ENCODE data around the gene TUT1.

DNA sequence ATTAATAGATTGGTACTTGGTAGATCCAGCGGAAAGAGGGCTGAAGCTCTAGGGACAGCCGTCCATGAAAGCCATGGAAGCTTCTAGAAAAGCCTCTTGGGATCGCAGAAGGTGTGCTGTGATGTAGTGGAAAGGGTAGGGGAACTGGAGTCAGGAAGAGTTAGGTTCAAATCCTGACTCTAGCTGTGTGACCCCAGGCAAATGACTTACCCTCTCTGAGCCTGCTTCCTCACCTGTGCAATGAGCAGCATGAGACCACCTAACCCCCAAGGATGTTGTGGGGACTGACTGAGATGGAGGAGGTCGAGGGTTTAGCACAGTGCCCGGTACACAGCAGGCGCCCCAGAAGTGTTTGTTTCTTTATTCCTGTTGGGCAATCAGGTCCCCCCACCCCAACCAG, 19.1 kb upstream of the TUT1 start:
- no peak for TF ChIP-seq POLR2A (IDR thresholded peaks at IDR 0.05)
- TF ChIP-seq, protein P1, sequence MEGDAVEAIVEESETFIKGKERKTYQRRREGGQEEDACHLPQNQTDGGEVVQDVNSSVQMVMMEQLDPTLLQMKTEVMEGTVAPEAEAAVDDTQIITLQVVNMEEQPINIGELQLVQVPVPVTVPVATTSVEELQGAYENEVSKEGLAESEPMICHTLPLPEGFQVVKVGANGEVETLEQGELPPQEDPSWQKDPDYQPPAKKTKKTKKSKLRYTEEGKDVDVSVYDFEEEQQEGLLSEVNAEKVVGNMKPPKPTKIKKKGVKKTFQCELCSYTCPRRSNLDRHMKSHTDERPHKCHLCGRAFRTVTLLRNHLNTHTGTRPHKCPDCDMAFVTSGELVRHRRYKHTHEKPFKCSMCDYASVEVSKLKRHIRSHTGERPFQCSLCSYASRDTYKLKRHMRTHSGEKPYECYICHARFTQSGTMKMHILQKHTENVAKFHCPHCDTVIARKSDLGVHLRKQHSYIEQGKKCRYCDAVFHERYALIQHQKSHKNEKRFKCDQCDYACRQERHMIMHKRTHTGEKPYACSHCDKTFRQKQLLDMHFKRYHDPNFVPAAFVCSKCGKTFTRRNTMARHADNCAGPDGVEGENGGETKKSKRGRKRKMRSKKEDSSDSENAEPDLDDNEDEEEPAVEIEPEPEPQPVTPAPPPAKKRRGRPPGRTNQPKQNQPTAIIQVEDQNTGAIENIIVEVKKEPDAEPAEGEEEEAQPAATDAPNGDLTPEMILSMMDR (IDR thresholded peaks at IDR 0.05 in 4 of 5, conservative IDR thresholded peaks at IDR 0.05 in 1 of 5): no peak

Measured in gastrocnemius medialis (tissue), 4 donors.